GM12872 (cell line): ENCODE measurements around the gene FBP1.

Experiments
- CTCF ChIP-seq: IDR thresholded peaks from 3 replicates; pipeline ENCODE4 v1.5.1; 2011; ENCODE audit warnings: low read depth, mild to moderate bottlenecking, low read length, moderate library complexity; ENCODE audit not compliant: insufficient read depth

The FBP1 gene

GRCh38 chr9:94602666-94603065, 36.7 kb downstream of the FBP1 start:
- no peak for TF ChIP-seq CTCF

- no peak for TF ChIP-seq CTCF
Observed at GRCh38 chr9:94600715-94601114, 38.6 kb downstream of the FBP1 start.

- TF ChIP-seq CTCF = no peak
Observed at GRCh38 chr9:94600258-94600657, 39.1 kb downstream of the FBP1 start.

GRCh38 chr9:94599102-94599501, 40.2 kb downstream of the FBP1 start:
- no peak for TF ChIP-seq CTCF

GRCh38 chr9:94593459-94594345, 45.6 kb downstream of the FBP1 start, which contains the start of gene FBP2:
FBP2 (minus strand) TSS chr9:94593824; CDS start chr9:94593726, 98 bp downstream.
- no peak for TF ChIP-seq CTCF

- TF ChIP-seq CTCF = no peak
Observed at GRCh38 chr9:94591876-94592275, 47.4 kb downstream of the FBP1 start.

GRCh38 chr9:94588681-94589080, 50.6 kb downstream of the FBP1 start:
- TF ChIP-seq CTCF = no peak
